ENCODE results near the gene HAGHL.
A peak's percentile ranks its signal among the peaks of the same experiment; 100 is the strongest.
"Not testable (repeated sequence)": the region's sequence is repeated elsewhere in the genome, so short reads cannot be mapped to it uniquely, and the experiment has no call there.

Gene HAGHL

GRCh38 chr16:740459-740763 lies 13.5 kb downstream of the HAGHL start:
- ChIA-PET POLR2A (ENCODE audit: low non-redundant PET) (interaction anchor here (0.7 kb wide), 1 partner anchor 45 kb away, joined by 3 read pairs; no protein-coding TSS in a partner anchor), CTCF (interaction anchor here (0.7 to 2.3 kb wide), 6 partner anchors 10 to 45 kb away, joined by 3 to 11 read pairs (median 5); no protein-coding TSS in a partner anchor)
- DNase-seq (ENCODE audit: low spot score) = no peak
- no peak for TF ChIP-seq CTCF (conservative IDR thresholded peaks at IDR 0.05; ENCODE audit: low read depth)
- H3K27ac ChIP-seq = peak overlapping the region; percentile 81

DNA sequence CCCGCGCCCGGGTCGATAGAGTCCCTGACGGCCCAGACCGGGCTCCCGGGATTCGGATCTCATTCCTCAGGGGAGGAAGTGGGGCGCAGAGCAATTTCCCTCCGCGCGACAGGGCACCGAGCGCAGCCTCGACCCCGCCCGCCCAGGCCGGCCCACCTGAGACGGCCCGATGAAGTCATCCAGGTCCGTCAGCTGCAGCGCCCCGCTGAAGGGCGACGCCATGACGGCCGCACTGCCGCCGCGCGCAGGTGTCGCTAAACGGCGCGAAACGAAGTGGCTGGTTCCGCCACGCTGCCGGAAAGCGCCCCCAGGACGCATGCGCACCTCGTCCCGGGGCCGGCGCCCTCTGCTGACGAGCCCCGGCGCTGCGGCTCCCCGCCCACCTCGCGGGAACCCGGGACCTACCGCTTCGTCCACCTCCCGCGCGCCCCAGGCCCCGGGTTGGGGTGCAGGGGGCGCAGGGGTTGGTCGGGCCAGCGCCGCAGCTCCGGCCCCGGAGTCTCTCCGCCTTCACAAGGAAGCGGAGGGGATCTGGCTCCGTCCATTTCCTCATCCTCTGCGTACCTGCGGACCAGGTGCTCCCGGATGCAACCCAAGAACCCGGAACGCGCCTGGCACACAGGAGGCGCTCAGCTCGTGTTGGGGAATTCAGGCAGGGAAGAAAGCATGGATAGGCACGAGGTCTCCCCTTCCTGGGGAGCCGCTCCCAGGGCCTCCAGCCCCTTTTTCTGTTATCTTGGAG lies 14.0 kb downstream of the HAGHL start, which contains the start of gene CIAO3:
Gene CIAO3, minus strand, starts transcription at position 234 of the 742 bp plus-strand sequence. Its CDS starts 12 bp downstream, at position 222.
- DNase-seq (ENCODE audit: low spot score) = peak; percentile 85
- peak; percentile 94 for TF ChIP-seq CTCF (conservative IDR thresholded peaks at IDR 0.05; ENCODE audit: low read depth)
- ChIA-PET CTCF (interaction anchor here (0.6 to 2.3 kb wide), 12 partner anchors 8 to 47 kb away, joined by 3 to 11 read pairs (median 4); partner anchors contain the start of genes HAGHL, MSLN and RPUSD1), POLR2A (ENCODE audit: low non-redundant PET) (interaction anchor here (0.7 kb wide), 1 partner anchor 45 kb away, joined by 3 read pairs; no protein-coding TSS in a partner anchor)
- peak within 1 kb of the TSS; percentile 81 for H3K27ac ChIP-seq

DNA sequence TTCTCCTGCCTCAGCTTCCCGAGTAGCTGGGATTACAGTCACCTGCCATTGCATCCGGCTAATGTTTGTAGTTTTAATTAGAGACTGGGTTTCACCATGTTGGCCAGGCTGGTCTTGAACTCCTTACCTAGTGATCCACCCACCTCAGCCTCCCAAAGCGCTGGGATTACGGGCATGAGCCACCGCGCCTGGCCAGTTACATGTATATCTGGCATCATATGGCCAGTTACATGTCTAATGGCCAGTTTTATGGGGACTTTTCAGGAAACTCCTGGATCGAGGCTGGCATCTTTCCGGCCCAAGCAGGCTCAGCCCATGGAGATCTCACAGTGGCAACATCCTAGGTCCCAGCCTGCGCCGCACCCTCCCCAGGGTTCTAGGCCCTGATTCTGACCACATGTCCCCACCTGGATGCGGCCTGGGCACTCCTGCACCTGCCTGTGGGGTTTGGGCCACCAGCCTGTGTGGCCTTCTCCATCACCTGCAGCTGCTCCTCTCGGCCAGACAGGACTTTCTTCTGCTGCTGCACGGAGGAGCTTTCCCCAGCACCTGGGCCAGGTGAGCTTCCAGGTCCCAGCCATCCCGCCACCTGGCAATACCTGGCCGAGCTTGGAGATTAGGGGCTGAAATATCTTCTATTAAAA lies 15.2 kb downstream of the HAGHL start:
- ChIA-PET CTCF (interaction anchor here (0.9 kb wide), 1 partner anchor 26 kb away, joined by 4 read pairs; no protein-coding TSS in a partner anchor), POLR2A (ENCODE audit: low non-redundant PET) (no interaction called here)
- TF ChIP-seq CTCF (conservative IDR thresholded peaks at IDR 0.05; ENCODE audit: low read depth) = no peak
- H3K27ac ChIP-seq = peak overlapping the region; percentile 81; the same call in 1 of the 2 replicates
- no peak for DNase-seq (ENCODE audit: low spot score)

GRCh38 chr16:742894-743293 lies 16.0 kb downstream of the HAGHL start:
- POLR2A ChIA-PET (ENCODE audit: low non-redundant PET) = interaction anchor here (0.6 kb wide), 1 partner anchor 9 kb away, joined by 6 read pairs; no protein-coding TSS in a partner anchor
- CTCF ChIA-PET = interaction anchor here (0.6 to 1.7 kb wide), 3 partner anchors 29 to 76 kb away, joined by 3 to 8 read pairs (median 4); no protein-coding TSS in a partner anchor
- 0 out of 2 replicates have a peak overlapping the region, but pooled peaks have one; percentile 81 for H3K27ac ChIP-seq
- DNase-seq (ENCODE audit: low spot score) = not testable (repeated sequence)

GRCh38 chr16:743794-744500 lies 17.0 kb downstream of the HAGHL start:
- CTCF ChIA-PET = interaction anchor here (0.6 to 1.7 kb wide), 5 partner anchors 33 to 401 kb away, joined by 3 to 8 read pairs (median 3); no protein-coding TSS in a partner anchor
- DNase-seq (ENCODE audit: low spot score) = no peak
- H3K27ac ChIP-seq = no peak overlapping the region
- POLR2A ChIA-PET (ENCODE audit: low non-redundant PET) = no interaction called here
- no peak for TF ChIP-seq CTCF (conservative IDR thresholded peaks at IDR 0.05; ENCODE audit: low read depth)

GRCh38 chr16:745739-746138 lies 18.8 kb downstream of the HAGHL start:
- no peak for DNase-seq (ENCODE audit: low spot score)
- H3K27ac ChIP-seq = no peak overlapping the region
- CTCF ChIA-PET = interaction anchor here (0.6 to 1.6 kb wide), 8 partner anchors 9 to 61 kb away, joined by 3 to 13 read pairs (median 3); partner anchors contain the start of gene ANTKMT
- TF ChIP-seq CTCF (conservative IDR thresholded peaks at IDR 0.05; ENCODE audit: low read depth) = peak; percentile 52
- POLR2A ChIA-PET (ENCODE audit: low non-redundant PET) = no interaction called here

Measured in RWPE1 (cell line).